CD8-positive, alpha-beta memory T cell (primary cell): ENCODE data around the gene CACNB4. TPM values are rescaled to one million over a fixed set of nuclear protein-coding genes. Genes with fewer than 3 reads are reported as not detected.

ENCODE experiments used
- CTCF ChIA-PET: fragments of 350-600 bp; sonication (Branson Sonifier 250); formaldehyde crosslinking; loops from one replicate; lab custom pipeline; 2021; ENCODE audit warnings: antibody characterized with exemption; lab: Charles Lee
- POLR2A ChIA-PET: fragments of 350-600 bp; sonication (Branson Sonifier 250); formaldehyde crosslinking; loops from one replicate; lab custom pipeline; 2021; ENCODE audit warnings: antibody characterized with exemption; lab: Charles Lee
- DNase-seq, 5 donors: peaks; one replicate each; pipeline versions ENCODE4 v3.0.0 to v3.0.0-alpha.2; 2020 to 2022; ENCODE audit warnings: mixed read lengths in 1 of 5
- H3K27ac ChIP-seq: one replicate; pipeline ENCODE4 v1.7.0; 2013; ENCODE audit warnings: low read depth, mild to moderate bottlenecking, low read length, moderate library complexity
- H3K27me3 ChIP-seq: 2 replicates; pipeline ENCODE4 v1.7.0; 2013; ENCODE audit warnings: low read length, mild to moderate bottlenecking; ENCODE audit not compliant: insufficient read depth, poor library complexity, severe bottlenecking
- H3K36me3 ChIP-seq: 2 replicates; pipeline ENCODE4 v1.7.0; 2013; ENCODE audit warnings: mild to moderate bottlenecking, low read length, moderate library complexity; ENCODE audit not compliant: insufficient read depth
- H3K4me1 ChIP-seq: 2 replicates; pipeline ENCODE4 v1.7.0; 2013; ENCODE audit warnings: mild to moderate bottlenecking, low read length, moderate library complexity; ENCODE audit not compliant: insufficient read depth
- H3K4me3 ChIP-seq: 2 replicates; pipeline ENCODE4 v1.7.0; 2013; ENCODE audit warnings: mild to moderate bottlenecking, low read length
- H3K9me3 ChIP-seq: 2 replicates; pipeline ENCODE4 v1.7.0; 2013; ENCODE audit warnings: mild to moderate bottlenecking, low read length
- H3K27ac Mint-ChIP-seq, 8 donors: one replicate each; pipeline ENCODE4 v1.8.0; 2020 to 2021; ENCODE audit warnings: mixed read lengths in 8 of 8, mild to moderate bottlenecking in 6 of 8, inconsistent platforms in 3 of 8, moderate library complexity in 3 of 8
- H3K27me3 Mint-ChIP-seq, 2 donors: one replicate each; pipeline ENCODE4 v1.8.0; 2020 to 2021; ENCODE audit warnings: mixed read lengths in 2 of 2, mild to moderate bottlenecking in 1 of 2, moderate library complexity in 1 of 2
- H3K36me3 Mint-ChIP-seq, 3 donors: one replicate each; pipeline ENCODE4 v1.8.0; 2020 to 2021; ENCODE audit warnings: mixed read lengths in 3 of 3, inconsistent platforms in 1 of 3, mild to moderate bottlenecking in 1 of 3
- H3K4me1 Mint-ChIP-seq, 3 donors: one replicate each; pipeline ENCODE4 v1.8.0; 2020 to 2021; ENCODE audit warnings: mixed read lengths in 3 of 3, inconsistent platforms in 1 of 3, mild to moderate bottlenecking in 1 of 3
- H3K4me3 Mint-ChIP-seq, 7 donors: one replicate each; pipeline ENCODE4 v1.8.0; 2020 to 2021; ENCODE audit warnings: mixed read lengths in 7 of 7, mild to moderate bottlenecking in 6 of 7, moderate library complexity in 4 of 7, inconsistent platforms in 2 of 7
- H3K9me3 Mint-ChIP-seq, 5 donors: one replicate each; pipeline ENCODE4 v1.8.0; 2020 to 2022; ENCODE audit warnings: mixed read lengths in 5 of 5, mild to moderate bottlenecking in 3 of 5, moderate library complexity in 2 of 5, inconsistent platforms in 1 of 5
- polyA plus RNA-seq: library from polyadenylated mRNA; unstranded; fragments of 300-500 nt; fragmentation: Illumina TruSeq; gene quantifications from one replicate; pipeline ENCODE4 v1.2.3, GENCODE V29; 2021
- total RNA-seq, 2 experiments: library from RNA; stranded (reverse); gene quantifications; one replicate each; pipeline ENCODE4 v1.2.3, GENCODE V29; 2021

Gene CACNB4
- total and polyA plus RNA-seq, 3 experiments from 2014 or later, result 0.18 to 0.20 TPM; not detected in 1

GRCh38 chr2:151931030-151931611, 167.7 kb downstream of the CACNB4 start:
- H3K4me3 Mint-ChIP-seq, result no peak overlapping the region
- CTCF ChIA-PET, result no interaction called here
- H3K27me3 ChIP-seq, result no peaks in the 10 kb centered on the region
- H3K9me3 Mint-ChIP-seq, result no peaks in the 10 kb centered on the region
- POLR2A ChIA-PET, result no interaction called here
- no peaks in the 10 kb centered on the region for H3K9me3 ChIP-seq
- H3K4me1 Mint-ChIP-seq, result no peaks in the 10 kb centered on the region
- no peak overlapping the region for H3K4me3 ChIP-seq
- DNase-seq, result no peak
- peaks cover 16 to 31% of the 10 kb centered on the region in 2 donors for H3K27me3 Mint-ChIP-seq
- peaks cover 0 to 5% (median 0%) of the 10 kb centered on the region in 3 donors for H3K36me3 Mint-ChIP-seq
- H3K27ac Mint-ChIP-seq, result no peak overlapping the region
- H3K4me1 ChIP-seq, result no peaks in the 10 kb centered on the region
- H3K36me3 ChIP-seq, result no peaks in the 10 kb centered on the region
- no peak overlapping the region for H3K27ac ChIP-seq

- Histone ChIP-seq H3K9me3 (no peaks in the 10 kb centered on the region), H3K27me3 (no peaks in the 10 kb centered on the region), H3K36me3 (no peaks in the 10 kb centered on the region), H3K27ac (no peak overlapping the region), H3K4me1 (no peaks in the 10 kb centered on the region), H3K4me3 (no peak overlapping the region)
- Mint-ChIP-seq H3K4me1 (no peaks in the 10 kb centered on the region), H3K36me3 (peaks cover 0 to 5% (median 0%) of the 10 kb centered on the region in 3 donors), H3K9me3 (no peaks in the 10 kb centered on the region), H3K27me3 (peaks cover 21 to 37% of the 10 kb centered on the region in 2 donors), H3K4me3 (no peak overlapping the region), H3K27ac (no peak overlapping the region)
- DNase-seq, result no peak
- ChIA-PET CTCF (no interaction called here), POLR2A (no interaction called here)
These were observed 168.8 kb downstream of the CACNB4 start for GRCh38 chr2:151930042-151930441.

GRCh38 chr2:151928380-151928779, 170.5 kb downstream of the CACNB4 start:
- no peaks in the 10 kb centered on the region for H3K4me1 Mint-ChIP-seq
- H3K9me3 Mint-ChIP-seq, result no peaks in the 10 kb centered on the region
- CTCF ChIA-PET, result no interaction called here

GRCh38 chr2:151927501-151928221, 171.2 kb downstream of the CACNB4 start:
- Mint-ChIP-seq H3K4me1 (no peaks in the 10 kb centered on the region), H3K27ac (no peak overlapping the region), H3K4me3 (no peak overlapping the region), H3K27me3 (peaks cover 15 to 41% of the 10 kb centered on the region in 2 donors), H3K36me3 (no peaks in the 10 kb centered on the region), H3K9me3 (no peaks in the 10 kb centered on the region)
- Histone ChIP-seq H3K27me3 (no peaks in the 10 kb centered on the region), H3K9me3 (no peaks in the 10 kb centered on the region), H3K4me3 (no peak overlapping the region), H3K4me1 (no peaks in the 10 kb centered on the region), H3K36me3 (no peaks in the 10 kb centered on the region), H3K27ac (no peak overlapping the region)
- DNase-seq, result no peak
- POLR2A ChIA-PET, result no interaction called here
- CTCF ChIA-PET, result no interaction called here

More at GRCh38 chr2:151928380-151928779, 170.5 kb downstream of the CACNB4 start:
- peaks cover 14 to 38% of the 10 kb centered on the region in 2 donors for H3K27me3 Mint-ChIP-seq
- Histone ChIP-seq H3K27me3 (no peaks in the 10 kb centered on the region), H3K4me1 (no peaks in the 10 kb centered on the region), H3K4me3 (no peak overlapping the region), H3K9me3 (no peaks in the 10 kb centered on the region), H3K27ac (no peak overlapping the region), H3K36me3 (no peaks in the 10 kb centered on the region)
- H3K36me3 Mint-ChIP-seq, result no peaks in the 10 kb centered on the region
- DNase-seq, result no peak
- POLR2A ChIA-PET, result no interaction called here
- H3K27ac Mint-ChIP-seq, result no peak overlapping the region
- H3K4me3 Mint-ChIP-seq, result no peak overlapping the region

GRCh38 chr2:151922845-151923666, 175.8 kb downstream of the CACNB4 start:
- no peaks in the 10 kb centered on the region for H3K36me3 Mint-ChIP-seq
- ChIA-PET CTCF (no interaction called here), POLR2A (no interaction called here)
- H3K9me3 ChIP-seq, result no peaks in the 10 kb centered on the region
- H3K27me3 Mint-ChIP-seq, result peaks cover 17 to 42% of the 10 kb centered on the region in 2 donors
- no peak overlapping the region for H3K27ac ChIP-seq
- no peaks in the 10 kb centered on the region for H3K36me3 ChIP-seq
- H3K27ac Mint-ChIP-seq, result no peak overlapping the region
- H3K4me3 ChIP-seq, result no peak overlapping the region
- H3K9me3 Mint-ChIP-seq, result no peaks in the 10 kb centered on the region
- no peak overlapping the region for H3K4me3 Mint-ChIP-seq
- H3K27me3 ChIP-seq, result no peaks in the 10 kb centered on the region
- H3K4me1 ChIP-seq, result no peaks in the 10 kb centered on the region
- H3K4me1 Mint-ChIP-seq, result no peaks in the 10 kb centered on the region
- DNase-seq, result no peak

- ChIA-PET POLR2A (no interaction called here), CTCF (no interaction called here)
- no peak overlapping the region for H3K4me3 Mint-ChIP-seq
- Histone ChIP-seq H3K4me3 (no peak overlapping the region), H3K9me3 (no peaks in the 10 kb centered on the region), H3K4me1 (no peaks in the 10 kb centered on the region), H3K27ac (no peak overlapping the region), H3K27me3 (no peaks in the 10 kb centered on the region), H3K36me3 (no peaks in the 10 kb centered on the region)
- H3K9me3 Mint-ChIP-seq, result no peaks in the 10 kb centered on the region
- H3K27me3 Mint-ChIP-seq, result peaks cover 18 to 34% of the 10 kb centered on the region in 2 donors
- no peak overlapping the region for H3K27ac Mint-ChIP-seq
- DNase-seq, result no peak
- no peaks in the 10 kb centered on the region for H3K4me1 Mint-ChIP-seq
- no peaks in the 10 kb centered on the region for H3K36me3 Mint-ChIP-seq
These were observed 179.1 kb downstream of the CACNB4 start for GRCh38 chr2:151919786-151920185.

GRCh38 chr2:151918308-151918707, 180.5 kb downstream of the CACNB4 start:
- no peak for DNase-seq
- no peaks in the 10 kb centered on the region for H3K36me3 ChIP-seq
- H3K27ac ChIP-seq, result no peak overlapping the region
- Mint-ChIP-seq H3K9me3 (no peaks in the 10 kb centered on the region), H3K27me3 (peaks cover 22 to 38% of the 10 kb centered on the region in 2 donors), H3K4me3 (no peak overlapping the region), H3K36me3 (no peaks in the 10 kb centered on the region), H3K27ac (no peak overlapping the region), H3K4me1 (no peaks in the 10 kb centered on the region)
- H3K27me3 ChIP-seq, result no peaks in the 10 kb centered on the region
- H3K4me3 ChIP-seq, result no peak overlapping the region
- ChIA-PET CTCF (no interaction called here), POLR2A (no interaction called here)
- H3K4me1 ChIP-seq, result no peaks in the 10 kb centered on the region
- H3K9me3 ChIP-seq, result no peaks in the 10 kb centered on the region

GRCh38 chr2:151916632-151917031, 182.2 kb downstream of the CACNB4 start:
- Histone ChIP-seq H3K27ac (no peak overlapping the region), H3K36me3 (no peaks in the 10 kb centered on the region), H3K27me3 (no peaks in the 10 kb centered on the region), H3K9me3 (no peaks in the 10 kb centered on the region), H3K4me1 (no peaks in the 10 kb centered on the region), H3K4me3 (no peak overlapping the region)
- CTCF ChIA-PET, result no interaction called here
- peaks cover 0 to 2% (median 0%) of the 10 kb centered on the region in 5 donors for H3K9me3 Mint-ChIP-seq
- no peak for DNase-seq
- no peaks in the 10 kb centered on the region for H3K36me3 Mint-ChIP-seq
- POLR2A ChIA-PET, result no interaction called here
- no peak overlapping the region for H3K4me3 Mint-ChIP-seq
- H3K4me1 Mint-ChIP-seq, result no peaks in the 10 kb centered on the region
- H3K27me3 Mint-ChIP-seq, result peaks cover 27 to 42% of the 10 kb centered on the region in 2 donors
- H3K27ac Mint-ChIP-seq, result no peak overlapping the region
